Measurements from ENCODE around the gene THBS3. TPM values are rescaled to one million over a fixed set of nuclear protein-coding genes. Genes with fewer than 3 reads are reported as not detected.

Gene THBS3
- total RNA-seq, 3 donors from 2014 or later (not counting 1 experiment from before 2014, with no cell fraction given) = 16.2 to 19.4 (median 18.6) TPM

- no peak for DNase-seq
- WGBS (ENCODE audit: insufficient coverage) = 96% methylated on average over 14 of the region's 14 CpGs
Measured at GRCh38 chr1:155188268-155188667, 19.4 kb downstream of the THBS3 start.

DNA sequence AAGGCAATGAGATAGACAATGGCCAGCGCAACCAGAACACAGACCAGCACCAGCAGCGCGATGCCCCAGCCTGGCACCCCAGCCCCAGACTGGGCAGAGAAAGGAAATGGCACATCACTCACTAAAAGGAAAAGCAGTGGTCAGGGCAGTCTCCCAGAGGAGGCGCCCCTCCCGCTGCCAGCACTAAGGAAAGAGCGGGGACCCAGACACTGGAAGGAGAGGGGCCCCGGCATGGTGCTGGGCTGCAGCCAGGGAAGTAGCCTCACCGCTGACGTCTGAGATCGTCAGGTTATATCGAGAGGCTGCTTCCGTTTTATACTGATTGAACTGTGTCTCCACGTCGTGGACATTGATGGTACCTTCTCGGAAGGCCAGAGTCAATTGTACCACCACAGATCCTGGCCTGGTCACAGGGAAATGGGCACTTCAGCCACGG lies 20.2 kb downstream of the THBS3 start:
- Mint-ChIP-seq H3K36me3 (no peaks in the 10 kb centered on the region), H3K4me3 (no peak overlapping the region), H3K27me3 (ENCODE audit: low read depth in 2 of 2) (no peaks in the 10 kb centered on the region), H3K9me3 (no peaks in the 10 kb centered on the region), H3K27ac (no peak overlapping the region), H3K4me1 (peaks cover 6 to 12% of the 10 kb centered on the region in 2 donors)
- TF ChIP-seq CTCF (IDR thresholded peaks at IDR 0.05) = no peak
- Histone ChIP-seq H3K27ac (ENCODE audit: low read length) (no peak overlapping the region), H3K4me1 (ENCODE audit: control insufficient read depth, insufficient read depth, low read length) (peaks cover 23% of the 10 kb centered on the region), H3K9me3 (ENCODE audit: control insufficient read depth, insufficient read depth, low read length) (no peaks in the 10 kb centered on the region), H3K4me3 (ENCODE audit: low read length) (no peak overlapping the region), H3K27me3 (ENCODE audit: control insufficient read depth, insufficient read depth, low read length) (no peaks in the 10 kb centered on the region), H3K36me3 (ENCODE audit: control insufficient read depth, insufficient read depth, low read length) (no peaks in the 10 kb centered on the region)
- ATAC-seq (no peak), DNase-seq (no peak)
- WGBS (ENCODE audit: insufficient coverage) = 85% methylated on average over 16 of the region's 16 CpGs
- intact Hi-C loops (cut with micrococcal nuclease) = no loop called here

More at GRCh38 chr1:155188268-155188667, 19.4 kb downstream of the THBS3 start:
- no peaks in the 10 kb centered on the region for H3K27me3 ChIP-seq (ENCODE audit: control insufficient read depth, insufficient read depth, low read length)
- no peak overlapping the region for H3K4me3 ChIP-seq (ENCODE audit: low read length)
- peaks cover 6 to 19% of the 10 kb centered on the region in 2 donors for H3K4me1 Mint-ChIP-seq
- intact Hi-C loops (cut with micrococcal nuclease) = no loop called here
- no peak overlapping the region for H3K27ac ChIP-seq (ENCODE audit: low read length)
- no peak for TF ChIP-seq CTCF (IDR thresholded peaks at IDR 0.05)
- H3K27ac Mint-ChIP-seq = peak overlapping the region in 1 of 2 donors; percentile 21
- peak overlapping the region; percentile 57 for H3K4me3 Mint-ChIP-seq
- peaks cover 31% of the 10 kb centered on the region for H3K4me1 ChIP-seq (ENCODE audit: control insufficient read depth, insufficient read depth, low read length)
- no peaks in the 10 kb centered on the region for H3K36me3 Mint-ChIP-seq
- ATAC-seq = no peak
- no peaks in the 10 kb centered on the region for H3K9me3 Mint-ChIP-seq
- H3K36me3 ChIP-seq (ENCODE audit: control insufficient read depth, insufficient read depth, low read length) = no peaks in the 10 kb centered on the region
- H3K27me3 Mint-ChIP-seq (ENCODE audit: low read depth in 2 of 2) = peaks cover 0 to under 1% of the 10 kb centered on the region in 2 donors
- no peaks in the 10 kb centered on the region for H3K9me3 ChIP-seq (ENCODE audit: control insufficient read depth, insufficient read depth, low read length)

DNA sequence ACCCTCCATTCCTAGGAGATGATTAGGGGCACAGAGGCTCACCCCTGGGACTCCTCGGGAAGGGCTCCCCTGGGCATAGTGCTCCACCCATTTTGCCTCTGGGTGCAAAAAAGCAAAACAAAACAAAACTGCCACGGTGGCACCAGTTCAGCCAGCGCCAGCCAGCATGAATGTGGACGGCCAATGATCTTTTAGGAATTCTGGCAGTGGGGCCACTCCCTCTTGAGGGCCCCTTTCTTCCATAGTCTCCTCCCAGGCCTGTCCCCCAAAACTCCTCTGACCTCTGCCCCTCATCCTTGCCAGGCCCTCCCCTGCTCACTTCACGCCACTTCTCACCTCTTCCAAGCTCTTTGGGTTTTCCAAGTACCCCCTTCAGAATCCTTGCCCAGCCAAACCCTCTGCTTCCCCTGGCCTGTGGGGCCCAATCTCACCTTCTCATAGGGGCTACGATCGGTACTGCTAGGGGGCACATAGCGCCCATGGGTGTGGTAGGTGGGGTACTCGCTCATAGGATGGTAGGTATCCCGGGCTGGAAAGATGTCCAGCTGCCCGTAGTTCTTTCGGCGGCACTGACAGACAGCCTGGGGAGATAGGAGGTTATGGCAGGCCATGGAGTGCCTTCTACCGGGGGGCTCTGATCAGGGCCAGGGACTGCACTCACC lies 20.8 kb downstream of the THBS3 start:
- 87% methylated on average over 14 of the region's 14 CpGs for WGBS (ENCODE audit: insufficient coverage)
- H3K4me3 ChIP-seq (ENCODE audit: low read length) = no peak overlapping the region
- Mint-ChIP-seq H3K9me3 (no peaks in the 10 kb centered on the region), H3K4me1 (peaks cover 6 to 7% of the 10 kb centered on the region in 2 donors), H3K27ac (no peak overlapping the region), H3K4me3 (no peak overlapping the region), H3K36me3 (no peaks in the 10 kb centered on the region), H3K27me3 (ENCODE audit: low read depth in 2 of 2) (no peaks in the 10 kb centered on the region)
- H3K27me3 ChIP-seq (ENCODE audit: control insufficient read depth, insufficient read depth, low read length) = no peaks in the 10 kb centered on the region
- ATAC-seq = no peak
- DNase-seq = no peak
- H3K4me1 ChIP-seq (ENCODE audit: control insufficient read depth, insufficient read depth, low read length) = peaks cover 18% of the 10 kb centered on the region
- no peaks in the 10 kb centered on the region for H3K9me3 ChIP-seq (ENCODE audit: control insufficient read depth, insufficient read depth, low read length)
- no peaks in the 10 kb centered on the region for H3K36me3 ChIP-seq (ENCODE audit: control insufficient read depth, insufficient read depth, low read length)
- no peak overlapping the region for H3K27ac ChIP-seq (ENCODE audit: low read length)
- TF ChIP-seq CTCF (IDR thresholded peaks at IDR 0.05) = no peak
- intact Hi-C loops (cut with micrococcal nuclease) = no loop called here

All from natural killer cell (primary cell).